NOMO-1 treated with DMSO at 0.1 percent for 48 hours (cell line): ENCODE data around the gene FMN1.
A peak's percentile ranks its signal among the peaks of the same experiment; 100 is the strongest.

Experiments used
- DNase-seq: peaks from one replicate; lab custom pipeline; 2025; ENCODE audit not compliant: unreplicated experiment; lab: John Stamatoyannopoulos, UW

FMN1 gene

DNA sequence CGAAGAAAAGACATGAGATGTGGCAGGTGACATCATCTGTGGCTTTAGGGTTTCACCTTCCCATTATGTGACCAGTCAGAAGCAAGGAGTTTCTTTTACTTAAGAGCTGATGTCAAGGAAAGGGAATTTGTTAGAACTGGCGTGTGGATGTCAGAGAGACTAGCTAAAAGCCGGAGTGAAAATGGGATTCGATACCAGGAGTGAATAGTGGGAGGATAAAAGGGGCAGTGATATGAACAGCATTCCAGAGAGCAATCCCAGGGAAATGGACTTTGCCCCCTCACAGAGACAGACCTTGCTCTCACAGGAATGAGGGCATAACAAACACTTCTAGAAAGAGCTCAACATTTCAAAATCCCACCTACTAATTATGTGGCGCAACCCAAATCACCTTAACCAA lies 5.9 kb upstream of the FMN1 start:
- DNase-seq: no peak

DNA sequence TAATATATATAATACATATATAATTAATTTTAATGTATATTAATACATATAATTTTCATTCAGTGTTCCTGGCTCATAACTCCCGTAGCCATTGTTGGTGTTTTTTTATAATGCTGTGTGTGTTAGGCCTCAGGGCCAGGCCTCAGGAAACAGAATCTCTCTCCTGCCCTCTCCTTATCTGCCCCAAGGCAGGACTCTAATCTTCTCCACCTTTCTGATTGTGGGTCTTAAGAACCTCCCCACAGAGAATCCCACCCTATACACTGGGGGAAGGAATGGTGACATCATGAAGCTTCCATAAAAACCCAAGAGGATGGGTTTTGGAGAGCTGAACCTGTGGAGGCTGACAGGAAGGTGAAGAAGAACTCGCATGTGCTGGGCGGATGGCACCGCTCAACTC lies 4.0 kb upstream of the FMN1 start:
- no peak for DNase-seq

DNA sequence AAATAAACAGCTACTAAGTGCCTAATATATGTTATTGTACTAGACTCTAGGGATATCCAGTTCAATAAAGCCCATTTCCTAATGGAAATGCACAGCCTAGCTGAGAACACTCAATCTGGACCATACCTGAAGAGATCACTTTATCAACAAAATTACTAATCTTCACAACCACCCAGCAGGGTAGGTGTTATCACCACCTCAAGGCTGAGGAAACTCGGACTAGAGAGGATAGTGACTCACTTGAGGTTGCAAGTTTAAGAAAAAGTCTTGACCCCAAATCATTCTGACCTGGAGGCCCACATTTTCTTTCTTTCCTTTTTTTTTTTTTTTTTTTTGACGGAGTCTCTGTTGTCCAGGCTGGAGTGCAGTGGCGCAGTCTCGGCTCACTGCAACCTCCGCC lies 3.1 kb upstream of the FMN1 start:
- no peak for DNase-seq

DNA sequence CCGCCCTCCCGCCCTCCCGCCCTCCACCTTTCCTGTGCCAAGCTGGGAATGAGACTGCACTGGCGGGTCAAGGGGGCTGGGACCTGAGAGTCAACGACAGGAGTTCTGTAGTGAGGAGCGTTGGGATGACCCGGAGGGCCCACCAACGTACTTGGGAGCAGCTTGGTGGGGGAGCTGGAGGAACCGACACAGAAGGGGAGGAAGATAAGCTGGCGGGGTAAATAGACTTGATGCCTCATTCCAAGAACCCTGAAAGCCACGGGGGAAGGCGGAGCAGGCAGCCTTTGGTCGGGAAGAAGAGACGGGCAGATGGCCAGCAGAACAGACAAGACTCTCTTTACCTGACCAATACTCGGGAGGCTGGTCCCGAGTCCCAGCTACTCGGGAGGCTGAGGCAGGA lies 277 bp downstream of the FMN1 start:
- no peak for DNase-seq

DNA sequence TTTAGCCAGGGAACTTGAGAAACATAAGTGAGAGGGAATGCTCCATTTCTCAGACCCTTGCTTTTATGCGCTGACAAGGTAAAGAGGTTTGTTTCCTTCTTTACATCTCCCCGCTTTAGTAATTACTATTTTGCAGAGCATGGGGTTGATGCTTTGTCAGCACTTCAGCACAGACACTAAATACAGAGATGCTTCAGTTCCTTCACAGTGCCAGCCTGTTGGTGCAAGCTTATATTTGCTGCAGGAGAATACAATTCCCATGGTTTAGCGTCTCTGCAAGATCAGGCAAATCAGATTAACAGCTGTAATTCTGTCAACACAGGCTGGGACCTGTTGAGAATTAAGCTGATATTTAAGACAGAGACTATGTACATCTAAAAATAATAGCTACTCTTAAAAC lies 2.9 kb downstream of the FMN1 start:
- DNase-seq: no peak

DNA sequence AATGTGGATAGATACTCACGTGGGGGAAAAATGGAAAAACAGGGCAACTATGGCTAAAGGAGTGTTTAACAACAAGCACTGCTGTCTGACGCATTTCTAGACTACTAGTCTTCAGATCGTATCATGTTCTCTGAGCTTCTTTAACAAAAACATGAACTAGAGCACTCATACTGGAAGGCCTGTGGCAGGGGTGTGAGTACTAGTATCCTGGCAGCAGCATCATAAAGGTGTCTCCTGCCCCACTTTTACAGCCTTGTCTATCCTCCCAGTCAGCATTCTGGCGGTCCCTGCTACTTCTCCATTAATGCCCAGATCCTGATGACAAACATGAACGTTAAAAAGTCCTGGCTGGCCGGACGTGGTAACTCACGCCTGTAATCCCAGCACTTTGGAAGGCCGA lies 4.0 kb downstream of the FMN1 start:
- no peak for DNase-seq

DNA sequence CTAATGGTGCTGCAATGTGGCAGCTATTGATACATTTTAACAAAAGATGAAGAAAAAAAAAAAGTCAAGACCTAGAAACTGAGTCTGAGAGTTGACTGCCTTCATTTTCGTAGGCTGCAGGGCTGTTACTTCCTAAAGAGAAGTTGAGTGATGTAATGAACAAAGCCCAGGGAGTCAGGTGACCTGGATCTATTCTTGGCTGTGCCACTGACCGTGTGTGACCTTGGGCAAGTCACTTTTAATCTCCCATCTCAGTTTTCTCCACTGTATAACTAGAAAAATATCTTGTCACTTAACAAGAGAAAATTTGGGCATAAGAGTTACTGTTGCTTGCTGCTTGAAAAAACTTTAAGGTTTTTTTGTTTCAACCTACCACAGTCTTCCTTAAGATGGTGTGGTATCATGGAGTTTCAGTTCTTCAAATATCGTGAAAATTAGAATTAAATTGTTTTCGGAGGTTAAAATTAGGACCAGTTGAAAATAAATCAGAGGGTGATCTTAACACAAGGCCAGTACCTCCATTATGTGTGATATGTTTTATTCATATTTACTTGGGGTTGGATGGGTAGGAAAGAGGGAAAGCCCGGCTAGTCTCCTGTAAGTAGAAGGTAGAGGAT lies 5.8 kb downstream of the FMN1 start:
- DNase-seq: peak; percentile 70

DNA sequence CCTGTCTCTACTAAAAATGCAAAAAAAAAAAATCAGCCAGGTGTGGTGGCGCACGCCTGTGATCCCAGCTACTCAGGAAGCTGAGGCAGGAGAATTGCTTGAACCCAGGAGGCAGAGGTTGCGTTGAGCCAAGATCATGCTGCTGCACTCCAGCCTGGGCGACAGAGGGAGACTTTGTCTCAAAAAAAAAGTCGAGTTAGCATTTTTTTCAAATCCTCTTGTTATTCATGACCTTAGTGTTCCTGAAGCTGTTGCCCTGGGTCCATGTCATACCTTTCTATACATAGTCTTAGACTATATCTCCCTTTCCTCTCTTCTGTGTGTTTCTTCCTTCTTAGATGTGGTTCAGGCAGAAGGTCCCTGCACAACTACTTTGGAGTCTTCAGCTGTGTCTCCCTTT lies 6.4 kb downstream of the FMN1 start:
- no peak for DNase-seq

DNA sequence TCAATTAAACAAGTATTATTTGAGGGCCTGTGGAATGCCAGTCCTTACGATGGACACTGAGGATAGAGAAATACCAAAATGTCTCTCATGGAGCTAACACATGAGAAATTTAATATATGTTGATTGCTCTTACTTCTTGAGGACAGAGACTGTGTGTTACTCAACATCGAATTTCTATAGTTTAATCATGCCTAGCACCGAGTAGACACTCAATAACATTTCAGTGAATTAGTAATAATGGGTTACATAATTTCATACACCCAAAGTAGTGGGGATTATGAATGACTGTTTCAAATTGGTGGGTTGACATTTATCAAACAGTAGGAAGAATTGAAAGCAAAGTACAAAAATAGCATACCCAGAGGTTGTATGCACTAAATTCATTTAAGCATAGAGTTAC lies 11.2 kb downstream of the FMN1 start:
- no peak for DNase-seq

DNA sequence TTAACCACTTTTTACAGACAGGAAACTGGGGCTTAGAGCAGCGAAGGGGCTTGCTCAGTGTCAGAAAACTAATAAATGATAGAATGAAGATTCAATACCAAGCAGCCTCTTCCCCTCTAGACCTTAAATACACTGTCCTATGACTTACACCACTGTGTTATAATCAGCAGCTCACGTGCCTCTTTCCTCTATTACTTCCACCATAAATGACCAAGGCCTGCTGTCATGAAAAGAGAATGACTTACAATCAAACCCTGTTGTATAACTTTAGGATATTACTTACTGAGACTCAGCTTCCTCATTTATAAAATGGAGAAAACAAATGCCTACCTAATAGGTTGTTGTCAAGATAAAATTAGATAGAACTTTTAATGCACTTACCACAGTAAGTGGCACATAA lies 11.6 kb downstream of the FMN1 start:
- no peak for DNase-seq

DNA sequence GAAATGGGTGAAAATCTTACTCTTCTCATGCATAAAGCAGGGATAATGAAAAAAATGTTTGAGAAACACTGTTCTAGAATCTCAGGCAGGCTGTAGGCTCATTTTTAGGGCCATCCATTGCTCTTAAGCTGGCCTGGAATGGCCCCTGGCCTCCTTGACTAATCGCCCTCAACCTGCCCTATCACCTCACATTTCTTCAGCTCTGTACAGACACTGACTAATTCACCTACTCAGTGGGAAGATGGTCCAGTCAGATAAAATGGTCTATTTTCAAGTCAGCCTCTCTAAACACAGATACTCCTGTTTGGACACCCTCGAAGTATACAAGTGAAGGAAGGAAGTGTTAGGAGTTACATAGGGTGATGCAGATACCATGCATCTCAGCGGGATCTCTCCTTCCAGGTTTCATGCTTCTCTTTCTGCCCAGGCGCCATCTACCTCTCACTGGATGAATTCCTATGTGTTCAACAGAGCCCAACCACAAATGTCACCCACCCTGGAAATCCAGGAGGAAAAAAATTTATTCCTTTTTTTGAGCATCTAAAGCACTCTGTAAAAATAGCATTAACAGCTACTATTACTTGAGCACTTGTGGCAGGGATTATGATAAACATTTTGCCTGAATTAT lies 12.1 kb downstream of the FMN1 start:
- DNase-seq: no peak

DNA sequence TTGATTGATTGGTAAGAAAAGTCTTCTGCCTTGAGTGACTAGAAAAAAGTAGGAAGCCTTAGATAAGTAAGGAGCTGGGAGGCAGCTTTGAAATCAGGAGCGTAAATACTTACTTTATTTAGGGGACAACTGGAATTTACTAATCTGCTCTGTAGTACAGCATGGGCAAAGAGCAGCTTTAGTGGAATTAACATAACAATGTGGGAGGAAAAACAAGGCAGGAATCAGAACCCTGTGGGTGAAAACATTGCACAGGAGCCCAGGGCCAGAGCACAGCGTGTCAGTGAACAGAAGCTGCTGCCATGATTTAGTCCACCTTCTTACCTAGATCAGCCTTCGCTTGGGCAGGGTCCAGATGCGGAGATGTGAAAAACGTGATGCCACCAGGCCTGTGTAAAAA lies 14.6 kb downstream of the FMN1 start:
- no peak for DNase-seq

DNA sequence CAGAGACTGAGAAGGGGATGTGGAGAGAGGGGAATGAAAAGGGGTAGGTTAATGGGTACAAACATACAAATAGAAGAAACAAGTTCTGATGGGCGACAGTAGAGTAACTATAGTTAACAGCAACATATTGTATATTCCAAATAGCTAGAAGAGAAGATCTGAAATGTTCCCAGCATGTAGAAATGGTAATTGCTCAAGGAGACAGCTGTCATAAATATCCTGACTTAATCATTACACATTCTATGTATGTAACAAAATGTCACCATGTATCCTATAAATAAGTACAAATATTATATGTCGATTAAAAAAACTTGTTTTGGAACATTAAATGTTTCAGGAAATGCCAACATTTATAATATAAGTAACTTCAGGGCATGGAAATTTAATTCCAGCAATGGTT lies 23.3 kb downstream of the FMN1 start:
- no peak for DNase-seq

DNA sequence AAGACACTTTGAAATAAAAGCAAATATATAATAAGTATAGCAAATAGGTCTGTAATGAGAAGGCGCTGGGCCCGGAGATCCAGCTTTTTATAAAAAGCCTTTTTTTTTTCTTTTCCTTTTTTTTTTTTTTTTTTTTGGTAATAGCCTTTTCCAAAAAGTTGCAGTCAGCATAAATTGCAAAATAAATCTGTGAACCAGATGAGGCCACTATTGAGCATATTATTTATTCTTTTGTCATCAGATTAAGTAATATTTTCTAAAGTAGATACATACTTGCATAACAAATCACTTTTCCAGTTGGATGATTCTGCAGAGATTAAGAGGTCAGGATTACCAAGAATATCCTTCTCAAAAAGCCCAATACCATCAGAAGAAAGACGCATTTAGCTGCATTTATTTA lies 24.9 kb downstream of the FMN1 start:
- DNase-seq: no peak

DNA sequence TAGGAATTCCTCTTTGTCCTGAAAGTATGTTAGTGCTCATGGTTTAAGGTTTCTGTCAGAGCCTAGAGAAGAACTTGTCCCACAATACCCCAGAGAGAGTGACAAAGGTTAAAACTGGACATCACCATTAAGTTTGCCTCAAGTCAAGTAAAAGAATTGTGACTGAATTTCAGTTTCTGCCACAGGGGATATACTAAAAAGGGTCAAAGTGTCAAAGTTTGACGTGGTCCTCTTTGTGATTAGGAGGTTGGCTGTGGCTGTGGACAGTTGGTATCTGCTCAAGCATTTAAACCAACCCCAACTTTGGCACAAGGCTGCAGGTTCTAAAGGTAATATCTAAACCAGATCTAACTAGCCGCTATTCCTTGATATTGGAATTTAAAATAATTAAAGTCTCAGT lies 26.1 kb downstream of the FMN1 start:
- no peak for DNase-seq

DNA sequence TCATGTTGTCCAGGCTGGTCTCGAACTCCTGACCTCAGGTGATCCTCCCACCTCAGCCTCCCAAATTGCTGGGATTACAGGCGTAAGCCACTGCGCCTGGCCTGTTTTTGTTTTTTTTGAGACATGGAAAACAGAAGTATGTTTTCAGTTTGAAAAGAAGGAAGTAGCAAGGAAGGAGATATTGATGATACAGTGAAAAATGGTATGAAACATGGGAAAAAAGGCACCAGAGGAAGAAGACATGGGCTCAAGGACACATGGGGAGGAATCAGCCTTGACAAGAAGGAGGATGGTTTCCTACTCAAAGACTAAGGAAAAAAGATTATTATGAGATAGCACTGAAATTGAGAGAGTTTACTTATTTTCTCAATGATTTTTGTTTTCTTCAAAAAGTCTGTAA lies 30.7 kb downstream of the FMN1 start:
- DNase-seq: no peak

DNA sequence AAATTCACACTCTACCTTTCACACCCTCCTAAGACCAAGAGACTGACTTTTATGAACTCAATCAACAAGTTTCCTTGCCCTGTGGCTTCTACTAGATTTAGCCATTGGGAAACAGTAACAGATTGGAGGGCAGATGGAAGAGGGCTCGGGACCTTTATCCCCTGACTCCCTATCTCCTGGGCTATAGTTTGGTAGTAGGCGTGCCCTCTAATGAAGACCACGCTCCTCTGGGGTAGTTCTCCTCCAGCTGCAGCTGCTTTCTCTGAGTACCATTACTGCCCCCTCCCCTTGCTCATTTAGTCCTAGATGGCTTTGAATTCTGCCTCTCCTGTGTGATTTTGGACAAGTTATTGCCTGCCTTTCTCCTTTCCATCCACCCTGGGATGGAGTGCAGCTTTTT lies 33.3 kb downstream of the FMN1 start:
- no peak for DNase-seq

DNA sequence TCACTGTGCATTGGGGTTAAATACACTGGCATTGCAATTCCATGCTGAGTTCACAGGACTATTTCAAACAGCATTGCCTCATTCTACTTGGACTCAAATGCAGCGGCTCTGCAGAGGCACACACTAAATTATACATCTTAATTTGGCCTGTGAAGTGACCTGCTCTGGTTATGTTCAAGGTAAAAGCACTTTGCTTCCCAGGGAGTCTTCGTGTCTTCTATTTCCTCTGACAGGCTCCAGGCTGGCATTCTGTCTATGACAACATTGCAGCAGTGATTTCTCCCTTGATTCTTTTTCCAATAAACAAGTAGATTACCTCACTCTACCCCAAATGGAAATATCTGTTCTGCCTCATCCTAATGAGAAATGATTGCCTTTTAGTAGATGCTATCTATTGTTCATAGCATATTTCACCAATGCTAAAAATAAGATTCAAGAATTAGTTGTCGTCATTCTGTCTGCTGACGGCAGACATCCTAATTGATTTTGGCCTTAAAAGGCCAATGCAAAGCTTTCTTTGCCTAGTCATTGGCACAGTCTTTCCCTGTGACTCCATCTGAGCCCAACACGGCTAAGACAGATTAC lies 33.8 kb downstream of the FMN1 start:
- DNase-seq: no peak

DNA sequence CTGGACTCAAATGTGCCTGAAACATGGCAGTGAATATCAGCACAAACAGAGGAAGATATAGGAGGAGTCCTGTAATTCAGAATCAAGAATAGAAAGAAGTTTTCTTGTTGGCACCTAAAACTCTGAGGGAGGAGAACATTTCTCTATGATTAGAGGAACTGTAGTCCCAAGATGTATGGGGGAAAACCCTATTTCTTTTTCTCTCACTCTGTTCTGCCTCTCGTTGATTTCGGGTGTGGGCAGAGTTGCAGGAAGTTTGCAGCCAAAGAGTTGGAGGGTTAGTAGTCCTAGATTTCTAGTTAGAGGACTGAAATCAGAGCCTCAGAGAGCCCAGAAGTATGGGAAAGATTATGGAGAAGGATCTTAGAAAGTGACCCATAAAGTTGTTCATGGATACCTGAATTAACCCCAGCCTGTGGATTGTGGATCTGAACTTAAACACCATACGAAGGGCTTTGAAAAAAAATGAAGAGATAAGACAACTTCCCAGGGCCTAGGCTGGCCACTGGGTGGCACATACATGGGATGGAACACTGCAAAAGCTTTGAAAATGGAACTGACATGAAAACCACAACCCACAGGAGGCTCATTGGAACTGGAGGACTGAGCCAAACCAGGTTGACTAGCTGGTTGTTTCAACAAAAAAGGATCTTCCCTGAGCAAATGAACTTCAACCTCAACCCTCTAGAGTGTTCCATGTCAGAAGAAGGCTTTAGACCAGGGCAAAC lies 34.6 kb downstream of the FMN1 start:
- no peak for DNase-seq

DNA sequence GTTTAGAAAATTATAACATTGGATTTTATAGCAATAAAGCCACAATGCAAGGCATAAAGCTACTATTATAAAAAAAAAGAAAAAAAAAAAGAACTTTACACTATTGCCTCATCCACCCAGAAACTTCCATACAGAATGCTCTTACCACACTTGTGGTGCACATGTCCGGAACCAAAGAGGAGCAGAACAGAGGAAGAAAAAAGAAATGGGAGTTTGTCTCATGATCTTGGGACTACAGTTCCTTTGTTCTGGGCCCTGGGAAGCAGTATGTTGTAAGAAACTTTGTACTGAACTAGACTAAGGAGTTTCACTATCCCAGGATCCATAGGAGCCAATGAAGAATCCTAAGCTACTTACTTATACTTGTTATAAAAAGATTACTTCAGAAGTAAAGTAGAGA lies 36.1 kb downstream of the FMN1 start:
- no peak for DNase-seq

DNA sequence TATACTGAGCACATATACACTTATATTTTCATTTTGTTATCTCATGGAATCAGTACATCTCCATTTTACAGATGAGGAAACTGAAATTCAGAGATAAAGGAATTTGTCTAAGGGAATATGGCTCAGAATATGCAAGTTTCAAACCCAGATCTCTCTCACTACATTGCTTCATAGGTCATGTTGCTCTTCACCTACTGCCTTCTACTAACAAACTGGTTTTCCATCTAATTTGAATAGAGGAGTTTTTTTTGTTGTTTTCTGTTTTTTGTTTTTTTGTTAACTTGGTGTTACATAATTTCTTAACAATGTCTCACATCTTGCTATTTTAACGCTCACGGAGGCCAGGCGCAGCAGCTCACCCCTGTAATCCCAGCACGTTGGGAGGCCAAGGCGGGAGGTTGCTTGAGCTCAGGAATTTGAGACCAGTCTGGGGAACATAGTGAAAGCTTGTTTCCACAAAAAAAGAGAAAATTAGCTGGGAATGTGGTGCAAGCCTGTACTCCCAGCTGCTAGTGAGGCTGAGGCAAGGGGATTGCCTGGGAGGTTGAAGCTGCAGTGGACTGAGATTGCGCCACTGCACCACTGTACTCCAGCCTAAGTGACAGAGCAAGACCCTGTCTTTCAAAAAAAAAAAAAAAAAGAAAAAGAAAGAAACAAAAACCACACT lies 37.0 kb downstream of the FMN1 start:
- DNase-seq: no peak
